ENCODE measurements around the gene DDX42.
A peak's percentile ranks its signal among the peaks of the same experiment; 100 is the strongest.

DDX42 gene

DNA sequence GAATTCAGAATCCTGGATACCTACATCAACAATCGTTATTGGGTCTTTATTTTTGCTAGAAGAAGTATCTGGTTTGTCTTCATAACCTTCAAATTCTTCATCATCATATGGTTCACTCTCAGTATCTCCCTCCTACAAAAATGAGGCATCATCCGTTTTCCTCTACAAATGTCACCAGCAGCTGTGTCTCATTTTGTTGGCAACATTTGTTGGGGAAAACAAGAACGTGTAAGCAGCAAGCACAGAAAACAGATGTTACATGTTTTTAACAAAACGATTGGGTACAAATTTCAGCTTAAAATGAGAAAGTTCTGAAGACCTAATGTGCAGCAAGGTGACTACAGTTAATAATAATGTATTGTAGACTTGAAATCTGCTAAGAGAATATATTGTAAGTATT lies 9.3 kb upstream of the DDX42 start:
- Histone ChIP-seq H3K36me3 (replicated peaks) (peaks cover 59% of the 10 kb centered on the region), H3K27me3 (ENCODE audit: low read depth) (no peaks in the 10 kb centered on the region), H3K9me3 (no peaks in the 10 kb centered on the region), H3K4me1 (peaks cover 19% of the 10 kb centered on the region), H3K4me3 (no peak overlapping the region)
- in situ Hi-C loops (cut with MboI; ENCODE audit: low sequenced_read_pairs), result no loop called here
- DNase-seq (ENCODE audit: low spot score in 2 of 2), result no peak

DNA sequence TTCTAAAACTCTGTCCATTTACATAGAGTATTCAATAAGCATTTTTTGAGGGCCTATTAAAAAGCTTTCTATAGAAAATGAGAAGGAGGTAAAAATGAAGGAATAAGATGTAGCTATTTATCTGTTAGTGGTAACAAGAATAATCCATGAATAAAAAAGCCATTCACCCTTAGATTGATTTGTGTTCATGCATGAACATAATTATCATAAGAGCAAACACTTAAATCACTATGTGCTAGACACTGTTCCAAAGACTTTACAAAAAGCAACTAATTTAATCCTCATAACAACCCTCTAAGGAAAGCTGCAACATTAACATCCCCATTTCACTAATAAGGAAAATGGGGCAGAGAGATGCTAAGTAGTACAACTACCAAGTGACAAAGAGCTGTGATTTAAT lies 7.2 kb upstream of the DDX42 start:
- H3K4me1 ChIP-seq, result peaks cover 21% of the 10 kb centered on the region
- peaks cover 52% of the 10 kb centered on the region for H3K36me3 ChIP-seq (replicated peaks)
- no peaks in the 10 kb centered on the region for H3K9me3 ChIP-seq
- no peaks in the 10 kb centered on the region for H3K27me3 ChIP-seq (ENCODE audit: low read depth)
- no peak overlapping the region for H3K4me3 ChIP-seq
- in situ Hi-C loops (cut with MboI; ENCODE audit: low sequenced_read_pairs), result no loop called here
- DNase-seq (ENCODE audit: low spot score in 2 of 2), result peak in 1 of 2 experiments; percentile 70

DNA sequence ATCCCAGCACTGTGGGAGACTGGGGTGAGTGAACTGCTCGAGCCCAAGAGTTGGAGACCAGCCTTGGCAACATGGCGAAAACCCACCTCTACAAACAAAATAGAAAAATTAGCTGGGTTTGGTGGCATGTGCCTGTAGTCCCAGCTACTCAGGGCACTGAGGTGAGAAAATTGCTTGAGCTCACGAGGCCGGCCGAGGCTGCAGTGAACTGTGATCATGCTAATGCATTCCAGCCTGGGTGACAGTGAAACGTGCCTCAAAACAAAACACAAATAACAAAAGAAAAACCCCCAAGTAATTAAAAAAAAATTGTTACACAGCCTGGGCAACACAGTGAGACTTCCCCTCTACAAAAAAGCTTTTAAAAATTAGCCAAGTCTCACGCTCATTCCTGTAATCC lies 5.5 kb upstream of the DDX42 start:
- in situ Hi-C loops (cut with MboI; ENCODE audit: low sequenced_read_pairs), result no loop called here
- Histone ChIP-seq H3K4me3 (no peak overlapping the region), H3K36me3 (replicated peaks) (peaks cover 39% of the 10 kb centered on the region), H3K9me3 (no peaks in the 10 kb centered on the region), H3K27me3 (ENCODE audit: low read depth) (no peaks in the 10 kb centered on the region), H3K4me1 (peaks cover 21% of the 10 kb centered on the region)
- peak in 1 of 2 experiments; percentile 24 for DNase-seq (ENCODE audit: low spot score in 2 of 2)

- H3K4me3 ChIP-seq, result peak overlapping the region; percentile 76
- in situ Hi-C loops (cut with MboI; ENCODE audit: low sequenced_read_pairs), result no loop called here
- H3K36me3 ChIP-seq (replicated peaks), result peaks cover 27% of the 10 kb centered on the region
- no peaks in the 10 kb centered on the region for H3K27me3 ChIP-seq (ENCODE audit: low read depth)
- no peaks in the 10 kb centered on the region for H3K9me3 ChIP-seq
- peak in 1 of 2 experiments; percentile 9 for DNase-seq (ENCODE audit: low spot score in 2 of 2)
- peaks cover 17% of the 10 kb centered on the region for H3K4me1 ChIP-seq
Measured at GRCh38 chr17:63772801-63773271, 1.1 kb upstream of the DDX42 start.

DNA sequence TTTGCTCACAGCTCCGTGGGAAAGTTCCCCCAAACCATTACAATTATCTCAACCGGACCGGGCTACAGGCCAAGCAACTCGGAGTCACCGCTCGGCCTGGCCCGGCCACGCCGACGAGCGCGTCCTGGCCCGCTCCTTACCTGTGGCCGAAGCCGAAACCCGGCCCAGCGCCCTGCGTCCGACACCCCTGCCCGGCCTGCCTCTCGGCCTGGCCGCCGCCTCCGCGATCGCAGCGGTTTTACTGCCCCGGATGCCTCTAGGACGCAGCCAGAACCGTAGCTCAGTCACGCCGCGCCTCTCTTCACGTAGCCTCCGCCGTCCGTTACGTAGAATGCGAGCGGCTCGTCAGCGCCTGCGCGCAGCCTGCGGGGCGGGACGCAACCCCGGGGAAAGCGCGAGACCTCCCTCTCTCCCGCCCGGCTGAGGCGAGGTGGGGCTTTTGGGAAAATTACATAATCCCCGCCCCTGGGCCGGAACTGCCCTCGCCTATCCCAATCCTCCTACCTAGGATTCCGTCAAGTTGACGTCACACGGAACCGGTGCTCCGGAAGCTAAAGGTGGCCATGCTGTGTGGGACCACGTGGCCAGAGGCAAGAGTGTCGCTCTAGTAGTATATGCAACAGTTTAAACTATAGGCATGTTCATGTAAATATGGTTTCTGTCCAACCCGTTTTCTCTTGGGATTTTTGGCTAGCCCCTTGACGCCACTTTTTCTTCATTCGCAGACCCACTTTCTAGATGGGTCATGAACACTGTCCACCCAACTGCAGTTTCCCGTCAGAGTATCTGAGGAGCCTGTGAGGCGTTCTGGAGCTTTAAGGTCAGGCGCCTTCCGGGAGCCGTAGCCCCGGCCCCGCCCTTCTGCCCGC lies 464 bp upstream of the DDX42 start, which contains the start of gene CCDC47:
TSS of gene CCDC47 (minus strand) at position 326 of the 869 bp plus-strand sequence. CDS start 7,422 bp downstream, outside the sequence.
- H3K4me3 ChIP-seq, result peak within 1 kb of the TSS; percentile 76
- in situ Hi-C loops (cut with MboI; ENCODE audit: low sequenced_read_pairs), result no loop called here
- H3K36me3 ChIP-seq (replicated peaks), result peaks cover 29% of the 10 kb centered on the region

GRCh38 chr17:63774969-63775265 lies 947 bp downstream of the DDX42 start:
- peaks cover 14% of the 10 kb centered on the region for H3K4me1 ChIP-seq

More for the DNA sequence above, 464 bp upstream of the DDX42 start, which contains the start of gene CCDC47:
- Histone ChIP-seq H3K9me3 (no peaks in the 10 kb centered on the region), H3K27me3 (ENCODE audit: low read depth) (no peaks in the 10 kb centered on the region), H3K4me1 (peaks cover 16% of the 10 kb centered on the region)
- DNase-seq (ENCODE audit: low spot score in 2 of 2), result peak; percentile 98 to 99

DNA sequence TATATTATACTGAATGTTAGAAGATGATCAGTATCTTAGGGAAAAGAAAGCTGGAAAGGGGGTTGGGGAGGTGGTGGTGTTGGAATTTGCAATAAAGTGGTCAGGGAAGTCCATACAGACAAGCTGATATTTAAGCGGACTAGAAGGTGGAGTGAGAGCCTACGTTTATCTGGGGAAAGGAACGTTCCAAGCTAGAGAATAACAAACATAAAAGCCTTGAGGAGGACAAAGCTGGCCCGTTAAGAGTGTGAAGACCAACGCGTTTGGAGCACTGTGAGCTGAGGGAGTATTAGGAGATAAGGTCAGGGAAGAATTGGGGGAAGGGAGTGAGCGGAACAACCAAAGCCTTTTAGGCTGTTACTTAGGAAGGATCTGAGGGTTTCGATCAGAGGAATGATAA lies 1.4 kb downstream of the DDX42 start:
- in situ Hi-C loops (cut with MboI; ENCODE audit: low sequenced_read_pairs), result no loop called here

More at GRCh38 chr17:63774969-63775265, 947 bp downstream of the DDX42 start:
- Histone ChIP-seq H3K27me3 (ENCODE audit: low read depth) (no peaks in the 10 kb centered on the region), H3K4me3 (peak overlapping the region; percentile 76), H3K36me3 (replicated peaks) (peaks cover 36% of the 10 kb centered on the region), H3K9me3 (no peaks in the 10 kb centered on the region)
- in situ Hi-C loops (cut with MboI; ENCODE audit: low sequenced_read_pairs), result no loop called here
- peak in 1 of 2 experiments; percentile 20 for DNase-seq (ENCODE audit: low spot score in 2 of 2)

DNA sequence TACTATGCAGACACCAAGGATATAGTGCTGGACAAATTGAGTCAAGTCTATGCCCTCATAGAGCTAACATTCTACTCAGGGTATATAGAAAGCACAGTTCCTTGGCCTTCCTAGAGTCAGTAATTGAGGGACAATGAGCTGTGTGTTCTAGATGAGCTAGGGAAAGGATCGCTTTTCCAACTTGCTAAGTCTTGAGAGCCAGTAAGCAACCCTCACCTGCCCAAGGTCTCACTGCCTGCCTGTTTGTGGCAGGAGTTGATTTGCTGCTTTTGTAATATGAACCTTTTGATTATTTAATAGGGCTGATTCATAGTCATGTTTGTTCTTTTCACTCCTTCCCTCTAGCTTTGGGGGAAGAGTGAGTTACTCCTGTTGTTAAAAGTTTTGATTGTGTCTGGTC lies 6.5 kb downstream of the DDX42 start:
- H3K4me1 ChIP-seq, result peaks cover 12% of the 10 kb centered on the region
- DNase-seq (ENCODE audit: low spot score in 2 of 2), result no peak
- H3K9me3 ChIP-seq, result no peaks in the 10 kb centered on the region
- in situ Hi-C loops (cut with MboI; ENCODE audit: low sequenced_read_pairs), result no loop called here
- H3K27me3 ChIP-seq (ENCODE audit: low read depth), result no peaks in the 10 kb centered on the region
- no peak overlapping the region for H3K4me3 ChIP-seq
- peaks cover 54% of the 10 kb centered on the region for H3K36me3 ChIP-seq (replicated peaks)

More for the DNA sequence above, 1.4 kb downstream of the DDX42 start:
- Histone ChIP-seq H3K9me3 (no peaks in the 10 kb centered on the region), H3K27me3 (ENCODE audit: low read depth) (no peaks in the 10 kb centered on the region), H3K4me3 (peak overlapping the region; percentile 76), H3K4me1 (peaks cover 12% of the 10 kb centered on the region), H3K36me3 (replicated peaks) (peaks cover 39% of the 10 kb centered on the region)
- DNase-seq (ENCODE audit: low spot score in 2 of 2), result peak in 1 of 2 experiments; percentile 12

- H3K4me1 ChIP-seq, result peaks cover 14% of the 10 kb centered on the region
- in situ Hi-C loops (cut with MboI; ENCODE audit: low sequenced_read_pairs), result no loop called here
- no peaks in the 10 kb centered on the region for H3K9me3 ChIP-seq
- no peaks in the 10 kb centered on the region for H3K27me3 ChIP-seq (ENCODE audit: low read depth)
- no peak overlapping the region for H3K4me3 ChIP-seq
- H3K36me3 ChIP-seq (replicated peaks), result peaks cover 54% of the 10 kb centered on the region
- DNase-seq (ENCODE audit: low spot score in 2 of 2), result no peak
Measured at GRCh38 chr17:63780928-63781327, 7.0 kb downstream of the DDX42 start.

DNA sequence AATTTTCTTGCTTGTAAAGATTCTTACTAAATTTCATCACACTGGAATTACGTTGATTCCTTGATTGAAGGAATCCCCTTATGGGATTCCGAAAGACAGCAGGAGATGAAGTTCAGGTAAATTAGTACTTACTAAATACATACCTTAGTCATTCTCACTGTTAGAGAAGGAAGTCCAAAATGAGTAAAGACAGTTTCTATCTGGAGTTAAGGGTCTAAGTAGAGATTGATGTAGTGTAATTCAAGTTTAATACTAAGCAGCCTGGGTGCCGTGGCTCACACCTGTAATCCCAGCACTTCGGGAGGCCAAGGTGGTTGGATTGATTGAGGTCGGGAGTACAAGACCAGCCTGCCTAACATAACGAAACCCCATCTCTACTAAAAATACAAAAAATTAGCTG lies 9.6 kb downstream of the DDX42 start:
- in situ Hi-C loops (cut with MboI; ENCODE audit: low sequenced_read_pairs), result no loop called here
- Histone ChIP-seq H3K27me3 (ENCODE audit: low read depth) (no peaks in the 10 kb centered on the region), H3K36me3 (replicated peaks) (peaks cover 58% of the 10 kb centered on the region), H3K9me3 (no peaks in the 10 kb centered on the region), H3K4me3 (no peak overlapping the region), H3K4me1 (peaks cover 6% of the 10 kb centered on the region)
- no peak for DNase-seq (ENCODE audit: low spot score in 2 of 2)

DNA sequence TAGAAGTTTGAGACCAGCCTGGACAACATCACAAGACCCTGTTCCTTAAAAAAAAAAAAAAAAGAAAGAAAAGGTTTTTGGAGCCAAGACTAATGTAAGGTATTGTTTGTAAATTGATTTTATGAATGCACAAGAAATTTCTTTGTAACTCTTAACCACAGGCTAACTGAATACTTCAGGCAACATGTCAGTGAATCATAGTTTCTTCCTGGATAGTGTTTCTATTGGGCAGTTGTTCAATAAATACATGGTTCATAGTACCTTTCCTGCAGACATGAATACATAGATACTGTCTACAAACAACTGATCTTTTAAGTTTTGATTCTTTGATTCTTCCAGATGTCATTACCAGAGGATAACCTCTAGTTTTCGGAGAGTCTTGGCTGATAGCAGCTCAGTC lies 11.6 kb downstream of the DDX42 start:
- no peaks in the 10 kb centered on the region for H3K27me3 ChIP-seq (ENCODE audit: low read depth)
- in situ Hi-C loops (cut with MboI; ENCODE audit: low sequenced_read_pairs), result no loop called here
- H3K4me3 ChIP-seq, result no peak overlapping the region
- peaks cover 63% of the 10 kb centered on the region for H3K36me3 ChIP-seq (replicated peaks)
- peaks cover 6% of the 10 kb centered on the region for H3K4me1 ChIP-seq
- H3K9me3 ChIP-seq, result no peaks in the 10 kb centered on the region
- DNase-seq (ENCODE audit: low spot score in 2 of 2), result no peak

DNA sequence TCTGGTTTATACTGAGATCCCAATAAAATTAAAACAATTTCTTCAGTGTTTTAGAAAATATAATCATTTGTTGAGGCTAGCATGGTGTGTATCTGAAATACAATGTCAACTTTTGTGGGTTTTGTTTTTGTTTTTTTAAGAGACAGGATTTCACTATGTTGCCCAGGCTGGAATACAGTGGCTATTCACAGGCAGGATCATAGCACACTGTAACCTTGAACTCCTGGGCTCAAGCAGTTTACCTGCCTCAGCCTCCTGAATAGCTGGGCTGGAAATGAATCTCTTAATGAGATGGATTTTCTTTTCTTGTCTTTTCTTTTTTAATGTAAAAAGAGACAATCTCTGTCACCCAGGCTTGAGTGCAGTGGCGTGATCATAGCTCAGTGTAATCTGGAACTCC lies 12.1 kb downstream of the DDX42 start:
- Histone ChIP-seq H3K9me3 (no peaks in the 10 kb centered on the region), H3K4me1 (peaks cover 6% of the 10 kb centered on the region), H3K4me3 (no peak overlapping the region), H3K27me3 (ENCODE audit: low read depth) (no peaks in the 10 kb centered on the region), H3K36me3 (replicated peaks) (peaks cover 63% of the 10 kb centered on the region)
- DNase-seq (ENCODE audit: low spot score in 2 of 2), result no peak
- in situ Hi-C loops (cut with MboI; ENCODE audit: low sequenced_read_pairs), result no loop called here

- no peak overlapping the region for H3K4me3 ChIP-seq
- no peak for DNase-seq (ENCODE audit: low spot score in 2 of 2)
- no peaks in the 10 kb centered on the region for H3K27me3 ChIP-seq (ENCODE audit: low read depth)
- H3K36me3 ChIP-seq (replicated peaks), result peaks cover 68% of the 10 kb centered on the region
- in situ Hi-C loops (cut with MboI; ENCODE audit: low sequenced_read_pairs), result no loop called here
- H3K4me1 ChIP-seq, result peaks cover 6% of the 10 kb centered on the region
- H3K9me3 ChIP-seq, result no peaks in the 10 kb centered on the region
Measured at GRCh38 chr17:63786971-63787711, 13.2 kb downstream of the DDX42 start.

DNA sequence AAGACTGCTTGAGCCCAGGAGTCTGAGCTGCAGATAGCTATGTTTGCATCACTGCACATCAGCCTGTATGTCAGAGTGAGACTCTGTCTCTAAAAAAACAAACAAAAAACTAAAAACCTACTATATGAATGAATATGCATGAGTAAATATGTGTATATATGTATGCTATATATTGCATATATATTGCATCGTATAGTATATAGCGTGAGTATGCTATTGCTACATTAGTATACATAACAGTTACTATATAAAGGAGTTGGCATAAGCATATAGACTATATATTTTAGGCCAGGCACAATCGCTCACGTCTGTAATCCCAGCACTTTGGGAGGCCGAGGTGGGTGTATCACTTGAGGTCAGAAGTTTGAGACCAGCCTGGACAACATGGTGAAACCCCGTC lies 16.1 kb downstream of the DDX42 start:
- Histone ChIP-seq H3K4me1 (peaks cover 6% of the 10 kb centered on the region), H3K36me3 (replicated peaks) (peaks cover 81% of the 10 kb centered on the region), H3K27me3 (ENCODE audit: low read depth) (no peaks in the 10 kb centered on the region), H3K4me3 (no peak overlapping the region), H3K9me3 (no peaks in the 10 kb centered on the region)
- in situ Hi-C loops (cut with MboI; ENCODE audit: low sequenced_read_pairs), result no loop called here
- no peak for DNase-seq (ENCODE audit: low spot score in 2 of 2)
